Islet precursor cell (in vitro differentiated cells): ENCODE results near the gene TTC21A.
"Not testable (repeated sequence)": the region's sequence is repeated elsewhere in the genome, so short reads cannot be mapped to it uniquely, and the experiment has no call there.

ENCODE experiments used
- DNase-seq: peaks from one replicate; pipeline ENCODE4 v3.0.0-alpha.2; 2018

TTC21A gene, protein sequence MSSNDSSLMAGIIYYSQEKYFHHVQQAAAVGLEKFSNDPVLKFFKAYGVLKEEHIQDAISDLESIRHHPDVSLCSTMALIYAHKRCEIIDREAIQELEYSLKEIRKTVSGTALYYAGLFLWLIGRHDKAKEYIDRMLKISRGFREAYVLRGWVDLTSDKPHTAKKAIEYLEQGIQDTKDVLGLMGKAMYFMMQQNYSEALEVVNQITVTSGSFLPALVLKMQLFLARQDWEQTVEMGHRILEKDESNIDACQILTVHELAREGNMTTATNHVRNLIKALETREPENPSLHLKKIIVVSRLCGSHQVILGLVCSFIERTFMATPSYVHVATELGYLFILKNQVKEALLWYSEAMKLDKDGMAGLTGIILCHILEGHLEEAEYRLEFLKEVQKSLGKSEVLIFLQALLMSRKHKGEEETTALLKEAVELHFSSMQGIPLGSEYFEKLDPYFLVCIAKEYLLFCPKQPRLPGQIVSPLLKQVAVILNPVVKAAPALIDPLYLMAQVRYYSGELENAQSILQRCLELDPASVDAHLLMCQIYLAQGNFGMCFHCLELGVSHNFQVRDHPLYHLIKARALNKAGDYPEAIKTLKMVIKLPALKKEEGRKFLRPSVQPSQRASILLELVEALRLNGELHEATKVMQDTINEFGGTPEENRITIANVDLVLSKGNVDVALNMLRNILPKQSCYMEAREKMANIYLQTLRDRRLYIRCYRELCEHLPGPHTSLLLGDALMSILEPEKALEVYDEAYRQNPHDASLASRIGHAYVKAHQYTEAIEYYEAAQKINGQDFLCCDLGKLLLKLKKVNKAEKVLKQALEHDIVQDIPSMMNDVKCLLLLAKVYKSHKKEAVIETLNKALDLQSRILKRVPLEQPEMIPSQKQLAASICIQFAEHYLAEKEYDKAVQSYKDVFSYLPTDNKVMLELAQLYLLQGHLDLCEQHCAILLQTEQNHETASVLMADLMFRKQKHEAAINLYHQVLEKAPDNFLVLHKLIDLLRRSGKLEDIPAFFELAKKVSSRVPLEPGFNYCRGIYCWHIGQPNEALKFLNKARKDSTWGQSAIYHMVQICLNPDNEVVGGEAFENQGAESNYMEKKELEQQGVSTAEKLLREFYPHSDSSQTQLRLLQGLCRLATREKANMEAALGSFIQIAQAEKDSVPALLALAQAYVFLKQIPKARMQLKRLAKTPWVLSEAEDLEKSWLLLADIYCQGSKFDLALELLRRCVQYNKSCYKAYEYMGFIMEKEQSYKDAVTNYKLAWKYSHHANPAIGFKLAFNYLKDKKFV (N-terminal part only)

GRCh38 chr3:39107388-39108199 lies at the start of gene TTC21A, which contains the start of gene GORASP1:
Gene TTC21A, plus strand, starts transcription at chr3:39107680. Its CDS starts 158 bp downstream, at chr3:39107838.
Gene GORASP1, minus strand, starts transcription at chr3:39107627. Its CDS starts 86 bp downstream, at chr3:39107541.
- DNase-seq: peak; percentile 94

- DNase-seq: not testable (repeated sequence)
Measured at GRCh38 chr3:39061228-39061627, 46.3 kb upstream of the TTC21A start.

DNA sequence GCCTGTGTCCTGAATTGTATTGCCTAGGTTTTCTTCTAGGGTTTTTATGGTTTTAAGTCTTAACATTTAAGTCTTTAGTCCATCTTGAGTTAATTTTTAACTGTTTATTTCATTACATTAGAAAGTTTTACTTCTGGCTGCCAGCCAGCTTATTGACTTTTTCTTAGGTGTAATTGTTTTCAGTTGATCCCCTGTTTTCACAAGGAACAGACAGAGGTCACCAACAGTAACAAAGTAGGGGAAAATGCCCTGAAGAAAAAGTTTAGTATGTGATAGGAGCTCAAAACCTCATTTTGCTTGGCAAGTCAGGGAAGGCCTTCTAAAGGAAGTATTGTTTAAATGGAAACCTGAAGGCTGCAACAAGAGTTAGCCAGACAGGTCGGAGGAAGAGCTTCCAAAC lies 45.3 kb upstream of the TTC21A start:
- DNase-seq: no peak

- DNase-seq: no peak
Measured at GRCh38 chr3:39063143-39063542, 44.3 kb upstream of the TTC21A start.

GRCh38 chr3:39064646-39065045 lies 42.8 kb upstream of the TTC21A start:
- no peak for DNase-seq

GRCh38 chr3:39065197-39065596 lies 42.3 kb upstream of the TTC21A start:
- DNase-seq: peak; percentile 74

DNA sequence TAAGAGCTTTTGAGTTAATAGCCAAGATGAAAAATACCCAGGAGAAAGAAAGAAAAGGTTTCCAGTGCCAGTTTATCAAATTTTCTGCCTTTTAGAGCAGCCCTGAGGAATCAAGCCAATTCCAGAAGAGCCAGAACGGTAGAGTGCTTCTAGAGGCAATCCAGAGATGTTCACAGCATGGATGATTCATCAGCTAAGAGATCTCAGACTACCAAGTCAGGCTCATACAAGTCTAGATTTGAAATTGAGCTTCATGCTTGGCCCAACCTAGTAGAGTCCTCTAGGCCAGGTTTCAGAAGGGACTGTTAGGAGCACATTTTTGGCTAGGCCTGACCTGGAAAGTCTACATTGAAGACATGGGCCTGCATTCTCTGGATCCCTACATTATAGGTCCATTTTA lies 40.2 kb upstream of the TTC21A start:
- no peak for DNase-seq

- no peak for DNase-seq
Measured at GRCh38 chr3:39068556-39068955, 38.9 kb upstream of the TTC21A start.

DNA sequence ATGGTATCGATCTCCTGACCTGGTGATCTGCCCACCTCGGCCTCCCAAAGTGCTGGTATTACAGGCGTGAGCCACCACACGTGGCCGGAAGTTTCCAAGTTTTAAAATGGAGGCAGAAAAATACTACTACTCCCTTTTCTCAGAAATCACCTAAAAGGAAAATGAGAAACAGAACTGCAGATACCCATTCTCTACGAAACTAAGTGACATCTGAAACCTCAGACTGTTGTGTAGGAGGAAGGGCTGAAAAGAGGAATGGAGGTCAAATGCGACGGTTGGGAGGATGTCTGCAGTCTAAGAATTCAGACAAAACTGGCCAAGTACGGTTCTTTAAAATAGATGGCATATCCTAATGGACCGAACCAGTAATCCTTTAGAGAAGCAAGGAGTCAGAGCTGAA lies 31.6 kb upstream of the TTC21A start:
- DNase-seq: no peak

DNA sequence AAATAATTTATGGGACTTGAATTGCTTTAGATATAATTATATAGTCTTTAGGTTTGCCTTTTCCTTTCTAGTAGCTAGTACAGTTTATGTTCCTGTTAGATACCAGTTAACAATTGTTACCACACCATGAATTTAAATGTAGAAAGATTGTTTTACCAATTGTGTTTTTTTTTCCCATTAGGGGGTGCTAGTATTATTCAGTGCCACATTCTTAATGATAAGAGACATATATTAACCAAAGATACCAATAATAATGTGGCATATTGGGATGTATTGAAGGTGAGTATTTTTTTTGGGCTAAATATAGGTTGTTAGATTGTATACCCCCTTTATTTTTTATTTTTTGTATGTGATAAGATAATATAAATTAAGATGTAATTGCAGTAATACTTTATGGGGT lies 27.9 kb upstream of the TTC21A start:
- DNase-seq: no peak

GRCh38 chr3:39080026-39080425 lies 27.5 kb upstream of the TTC21A start:
- DNase-seq: no peak

DNA sequence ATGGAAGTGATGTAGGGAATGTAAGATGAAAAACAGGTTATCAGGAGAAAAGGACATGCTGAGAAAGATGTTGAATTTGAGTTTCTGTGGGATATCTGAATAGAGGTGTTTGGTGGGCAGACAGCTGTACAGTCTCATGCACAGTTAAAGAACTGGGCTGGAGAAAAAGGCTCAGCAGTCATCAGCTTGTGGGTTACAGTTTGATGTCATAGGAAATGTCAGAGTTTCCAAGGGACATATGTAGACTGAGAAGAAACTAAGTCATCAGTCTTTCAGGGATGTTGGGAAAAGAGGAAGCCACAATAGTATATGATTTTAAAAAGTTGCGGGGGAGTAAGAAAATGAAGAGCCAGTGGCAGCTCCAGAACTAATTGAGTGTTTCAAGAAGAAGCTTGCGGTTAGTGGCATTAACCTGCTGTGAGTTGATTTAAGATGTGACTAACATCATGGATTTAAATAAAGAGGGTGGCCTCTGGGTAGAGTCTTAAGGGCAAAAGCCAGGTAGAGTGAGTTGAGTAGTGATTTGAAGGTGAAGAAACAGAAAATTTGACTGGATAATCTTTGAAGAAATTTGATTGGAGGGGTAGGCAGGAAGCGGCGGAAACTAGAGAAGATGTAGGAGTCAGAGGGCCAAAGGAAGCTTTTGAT lies 24.7 kb upstream of the TTC21A start:
- no peak for DNase-seq

DNA sequence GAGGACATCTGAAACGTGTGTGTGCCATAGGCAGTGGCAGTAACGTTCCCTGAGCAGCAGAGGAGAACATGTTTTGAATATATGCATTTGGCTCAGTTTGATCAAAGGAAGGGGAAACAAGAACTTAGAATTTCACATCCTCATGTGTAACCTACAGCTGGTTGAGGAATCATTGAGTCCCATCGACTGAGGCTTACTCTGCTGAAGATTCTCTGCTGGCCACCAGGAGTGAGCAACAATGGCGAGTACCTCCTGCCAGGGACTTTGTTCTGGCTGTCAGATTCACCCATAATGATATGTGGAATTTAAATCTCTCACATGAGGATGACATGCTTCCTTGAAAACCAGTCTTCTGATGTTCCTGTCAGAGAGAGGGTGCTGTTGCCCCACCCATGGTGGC lies 21.3 kb upstream of the TTC21A start:
- DNase-seq: no peak

GRCh38 chr3:39088456-39088855 lies 19.0 kb upstream of the TTC21A start:
- no peak for DNase-seq

DNA sequence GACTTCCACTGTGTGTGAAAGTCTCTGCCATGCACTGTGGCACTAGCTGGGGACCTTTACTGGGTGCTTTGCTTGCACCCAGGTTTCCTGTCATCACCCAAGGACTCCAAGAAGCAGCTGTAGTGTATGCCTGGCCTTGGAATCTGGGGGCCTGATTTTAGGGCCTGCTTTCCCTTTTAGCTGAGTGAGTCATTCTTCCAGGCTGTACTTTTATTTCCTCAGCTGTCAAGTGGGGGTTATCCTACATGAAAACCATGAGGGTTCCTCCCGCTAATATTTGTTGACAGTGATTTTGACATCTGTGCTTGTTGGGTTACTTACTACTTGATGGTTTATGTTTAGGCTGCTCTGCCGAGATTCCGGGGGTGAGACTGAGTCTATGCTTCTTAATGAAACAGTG lies 18.6 kb upstream of the TTC21A start:
- no peak for DNase-seq

GRCh38 chr3:39090922-39091321 lies 16.6 kb upstream of the TTC21A start:
- no peak for DNase-seq

- DNase-seq: no peak
Measured at GRCh38 chr3:39094851-39095677, 12.4 kb upstream of the TTC21A start.

DNA sequence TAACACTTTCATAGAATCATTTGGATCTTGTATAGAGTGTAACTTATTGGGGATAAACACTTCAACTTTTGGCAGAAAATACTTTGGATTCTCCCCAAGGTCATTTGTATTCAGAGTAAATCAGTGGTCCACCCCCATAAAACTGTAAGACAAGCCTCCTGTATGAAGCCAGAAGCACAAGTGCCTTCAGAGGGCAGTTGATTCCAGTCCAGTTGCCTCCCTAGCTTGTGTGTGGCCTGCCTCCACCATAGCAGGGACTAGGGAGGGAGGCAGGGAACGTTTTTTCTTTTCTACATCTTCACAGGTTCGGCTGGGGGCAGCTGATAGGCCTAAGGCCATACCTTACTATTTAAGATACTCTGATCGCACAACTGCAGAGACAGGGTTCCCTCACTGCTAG lies 11.7 kb upstream of the TTC21A start:
- DNase-seq: no peak

DNA sequence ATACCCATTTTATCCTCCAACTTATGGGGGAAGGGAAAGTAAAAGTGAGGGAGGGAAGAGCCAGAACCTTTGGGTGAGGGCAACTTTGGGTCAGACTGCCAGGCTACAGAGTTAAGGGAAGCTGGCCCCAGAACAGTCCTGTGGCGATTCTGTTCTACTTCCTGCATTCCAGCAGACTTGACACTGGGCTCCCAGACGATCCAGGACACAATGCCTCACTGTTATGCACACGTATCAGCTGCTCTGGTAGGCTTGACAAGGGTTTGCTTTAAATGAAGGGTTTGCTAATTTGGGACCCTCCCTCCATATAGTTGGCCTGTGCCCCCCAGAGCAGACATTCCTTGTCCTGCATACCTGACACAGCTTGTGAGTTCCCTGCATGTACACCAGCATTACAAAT lies 10.7 kb upstream of the TTC21A start:
- peak; percentile 90 for DNase-seq

- peak; percentile 40 for DNase-seq
Measured at GRCh38 chr3:39097716-39098472, 9.6 kb upstream of the TTC21A start.
